HG03196 (cell line): Measurements from ENCODE around the gene NCCRP1.
"Not testable (repeated sequence)": the region's sequence is repeated elsewhere in the genome, so short reads cannot be mapped to it uniquely, and the experiment has no call there.

Experiments used
- ATAC-seq: cut with Tn5 transposase; IDR thresholded peaks from one replicate; pipeline ENCODE4 v1.9.1; 2021; ENCODE audit not compliant: unreplicated experiment

The NCCRP1 gene

DNA sequence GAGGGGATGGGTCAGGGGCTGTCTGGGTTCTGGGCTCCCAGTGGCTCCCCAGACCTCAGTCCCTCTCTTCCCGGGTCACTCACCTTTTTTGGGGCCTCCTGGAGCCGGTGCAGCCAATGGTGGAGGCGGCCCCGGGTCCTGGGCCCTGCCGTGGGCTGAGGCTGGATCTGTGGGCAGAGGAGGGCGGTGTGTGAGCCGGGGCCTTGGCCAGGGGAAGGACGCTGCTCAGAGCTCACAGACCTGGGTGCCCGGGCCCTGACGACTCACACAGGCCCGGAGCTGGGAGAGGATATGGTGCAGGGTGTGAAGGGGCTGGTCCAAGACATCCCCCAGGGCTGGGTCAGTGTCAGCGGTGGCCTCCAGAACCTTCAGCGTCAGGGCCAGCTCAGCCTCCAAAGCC lies 47.0 kb downstream of the NCCRP1 start:
- ATAC-seq = not testable (repeated sequence)

DNA sequence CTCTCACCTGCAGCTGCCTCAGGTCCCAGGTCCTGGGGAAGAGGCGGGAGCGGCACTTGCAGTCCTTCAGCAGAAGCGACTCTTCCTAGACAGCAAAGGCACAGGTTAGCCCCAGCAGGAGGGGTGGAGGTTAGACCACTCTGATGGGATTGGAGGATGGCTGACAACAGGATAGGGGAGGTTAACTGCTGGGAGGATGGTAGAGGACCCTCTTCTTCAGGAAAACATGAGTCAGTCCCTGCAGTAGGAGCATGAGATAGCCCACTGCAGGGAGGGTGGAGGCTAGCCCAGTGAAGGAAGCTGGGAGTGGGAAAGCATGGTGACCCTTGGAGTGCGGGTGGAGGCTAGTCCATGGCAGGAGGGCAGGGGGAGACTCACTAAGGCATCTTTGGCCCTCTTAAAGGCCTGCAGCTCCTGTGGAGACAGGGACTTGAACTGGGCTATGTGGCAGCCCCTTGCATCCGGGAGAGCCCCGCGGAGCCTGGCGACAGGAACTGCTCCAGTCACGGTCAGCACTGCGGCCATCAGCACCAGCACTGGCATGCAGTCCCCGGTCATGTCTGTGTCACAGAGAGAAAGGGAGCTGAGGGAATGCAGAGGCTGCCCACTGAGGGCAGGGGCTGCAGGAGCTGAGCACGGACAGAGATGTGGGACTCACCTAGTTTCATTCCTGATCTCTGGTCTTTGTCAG lies 47.8 kb downstream of the NCCRP1 start, which contains the start of gene IFNL3:
IFNL3 (minus strand) TSS at position 597 of the 691 bp plus-strand sequence; CDS start at position 558, 39 bp downstream.
- ATAC-seq = not testable (repeated sequence)

GRCh38 chr19:39245166-39245565 lies 48.4 kb downstream of the NCCRP1 start:
- not testable (repeated sequence) for ATAC-seq

DNA sequence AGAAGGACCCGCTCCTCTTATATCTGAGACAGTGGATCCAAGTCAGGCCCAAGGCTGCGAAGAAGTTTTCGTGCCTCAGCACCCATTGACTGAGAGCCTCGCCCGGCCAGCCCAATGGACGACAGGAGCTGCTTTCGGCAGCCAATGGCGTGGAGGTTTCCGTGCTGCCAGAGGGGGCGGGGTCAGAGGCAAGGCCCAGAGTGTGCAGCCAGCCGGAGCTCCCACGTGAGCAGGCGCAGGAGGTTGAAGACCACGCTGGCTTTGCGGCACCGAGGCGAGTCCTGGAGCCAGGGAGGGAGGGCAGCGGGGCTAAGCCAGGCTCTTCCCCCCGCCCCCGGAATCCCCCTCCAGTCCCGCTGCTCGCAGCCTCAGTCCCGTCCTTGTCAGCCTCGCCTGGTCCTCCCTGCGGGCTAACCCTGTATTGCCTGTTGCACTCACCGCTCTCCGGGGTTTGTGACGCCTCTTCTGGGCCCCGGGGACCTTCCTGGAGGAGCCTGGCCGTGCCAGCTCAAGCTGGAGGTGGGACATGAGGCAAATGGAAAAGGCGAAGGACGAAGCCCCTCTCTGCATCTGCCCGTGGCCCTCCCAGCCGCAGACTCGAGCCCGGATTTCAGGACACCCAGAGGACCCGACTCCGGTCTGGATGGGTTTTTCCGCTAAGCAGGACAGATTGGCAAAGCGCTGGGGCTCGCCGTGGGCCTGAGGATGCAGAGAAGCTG lies 50.3 kb downstream of the NCCRP1 start:
- no peak for ATAC-seq

- no peak for ATAC-seq
Measured at GRCh38 chr19:39247701-39248664, 51.2 kb downstream of the NCCRP1 start.

DNA sequence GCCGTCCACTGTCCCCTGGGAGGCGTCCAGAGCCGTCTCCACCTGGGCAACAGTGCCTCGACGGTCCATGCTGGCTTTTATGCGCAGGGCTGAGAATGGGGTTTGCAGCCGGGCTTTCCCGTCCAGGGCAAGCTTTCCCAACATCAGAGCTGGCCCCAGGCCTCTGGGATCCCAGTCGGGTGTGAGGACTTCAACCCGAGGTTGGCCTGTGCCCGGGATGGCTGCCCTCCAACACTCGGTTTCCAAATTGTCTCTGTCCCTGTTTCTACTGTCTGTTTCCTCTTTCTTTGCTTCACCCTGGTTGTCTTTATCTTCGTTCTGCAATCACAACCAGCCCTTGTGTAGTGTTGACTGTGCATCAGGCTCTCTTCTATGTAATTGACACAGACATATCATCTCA lies 52.0 kb downstream of the NCCRP1 start, which contains the start of gene IFNL4:
IFNL4 (minus strand) TSS at position 51 of the 400 bp plus-strand sequence.
- ATAC-seq = no peak

DNA sequence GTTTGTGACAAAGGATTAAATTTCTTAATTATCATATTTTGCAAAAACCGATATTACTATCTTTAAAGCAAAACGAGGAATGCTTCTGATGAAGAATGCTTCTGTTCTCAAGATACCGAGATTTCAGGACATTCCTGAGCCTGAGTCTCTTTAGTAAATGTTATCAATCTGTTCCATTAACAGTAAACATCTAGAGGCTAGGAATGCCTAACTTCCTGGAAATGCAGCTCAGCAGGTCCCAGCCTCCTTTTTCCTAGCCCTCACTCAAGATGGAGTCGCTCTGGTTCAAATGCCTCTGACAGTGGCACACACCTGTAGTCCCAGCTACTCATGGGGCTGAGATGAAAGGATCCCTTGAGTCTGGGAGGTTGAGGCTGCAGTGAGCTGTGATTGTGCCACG lies 54.3 kb downstream of the NCCRP1 start:
- no peak for ATAC-seq
